GM12878 (cell line): ENCODE results near the gene EEFSEC. TPM values are rescaled to one million over a fixed set of nuclear protein-coding genes. Genes with fewer than 3 reads are reported as not detected.

Experiments used
- ATAC-seq: fragments of 200-7000 bp; cut with Tn5 transposase; 3 replicates; pipeline ENCODE4 v1.9.1; 2020; ENCODE audit warnings: mild to moderate bottlenecking, moderate library complexity
- BruUV-seq: library from RNA; stranded (reverse); fragments of 400-500 nt; replicated peaks from 2 replicates; lab custom pipeline; 2021; lab: Mats Ljungman, UMichigan
- CTCF ChIA-PET: fragments of 300-600 bp; sonication (Branson Sonifier 250); formaldehyde crosslinking; extraction: SDS; loops from one replicate; lab custom pipeline; 2021; ENCODE audit warnings: inconsistent platforms; lab: Yijun Ruan, JAX
- POLR2A ChIA-PET: fragments of 350-600 bp; formaldehyde crosslinking; extraction: SDS; loops from one replicate; lab custom pipeline; 2021; ENCODE audit warnings: inconsistent platforms; lab: Charles Lee
- RAD21 ChIA-PET: fragments of 300-600 bp; sonication (Branson Sonifier 250); formaldehyde crosslinking; loops from one replicate; lab custom pipeline; 2023; ENCODE audit warnings: antibody characterized with exemption; ENCODE audit not compliant: unreplicated experiment; lab: Charles Lee
- SMC1A ChIA-PET: fragments of 300-600 bp; sonication (Branson Sonifier 250); formaldehyde crosslinking; loops from one replicate; lab custom pipeline; 2023; ENCODE audit not compliant: unreplicated experiment, uncharacterized antibody; lab: Charles Lee
- DNase-seq: peaks from one replicate; pipeline ENCODE4 v3.0.0-alpha.2; 2011; ENCODE audit warnings: low read depth, low spot score
- FAIRE-seq: peaks from 3 replicates; lab custom pipeline; 2011; peaks lifted over from hg19 to GRCh38; lab: Jason Lieb, UNC
- H2AFZ ChIP-seq: 2 replicates; pipeline ENCODE4 v1.6.0; 2011; ENCODE audit warnings: low read depth, low read length, control low read depth; ENCODE audit not compliant: control insufficient read depth
- H3K27ac ChIP-seq: 2 replicates; pipeline ENCODE4 v1.5.1; 2011; ENCODE audit warnings: control low read depth; ENCODE audit not compliant: control insufficient read depth, insufficient read depth
- H3K27me3 ChIP-seq, 2 experiments: replicated peaks in 1 of 2; 2 replicates each; pipeline versions ENCODE4 v1.6.0 to v1.6.1; 2011; ENCODE audit warnings: low read length in 1 of 2; ENCODE audit not compliant: control insufficient read depth in 2 of 2, insufficient read depth in 2 of 2
- H3K36me3 ChIP-seq, 2 experiments: 2 replicates each; pipeline ENCODE4 v1.5.1; 2011; ENCODE audit warnings: low read length in 1 of 2; ENCODE audit not compliant: control insufficient read depth in 2 of 2, insufficient read depth in 2 of 2
- H3K4me1 ChIP-seq: 2 replicates; pipeline ENCODE4 v1.6.1; 2011; ENCODE audit warnings: mild to moderate bottlenecking, low read length, moderate library complexity, mixed read lengths; ENCODE audit not compliant: control insufficient read depth, insufficient read depth
- H3K4me2 ChIP-seq: 2 replicates; pipeline ENCODE4 v1.6.0; 2011; ENCODE audit warnings: control low read depth; ENCODE audit not compliant: control insufficient read depth, insufficient read depth
- H3K4me3 ChIP-seq: fragments of 200-600 bp; sonication (generic); 2 replicates; pipeline ENCODE4 v1.5.1; 2016
- H3K79me2 ChIP-seq: 2 replicates; pipeline ENCODE4 v1.6.0; 2011; ENCODE audit warnings: low read length; ENCODE audit not compliant: control insufficient read depth, insufficient read depth
- H3K9ac ChIP-seq: 2 replicates; pipeline ENCODE4 v1.8.0; 2011; ENCODE audit warnings: low read length, control low read depth, mixed read lengths; ENCODE audit not compliant: control insufficient read depth, insufficient read depth
- H3K9me3 ChIP-seq: replicated peaks from 3 replicates; pipeline ENCODE4 v1.5.1; 2011; ENCODE audit warnings: mild to moderate bottlenecking, low read length; ENCODE audit not compliant: control insufficient read depth, insufficient read depth
- H4K20me1 ChIP-seq: 2 replicates; pipeline ENCODE4 v1.6.0; 2011; ENCODE audit not compliant: control insufficient read depth, insufficient read depth
- CREM ChIP-seq: IDR thresholded peaks from 2 replicates; pipeline ENCODE4 v1.6.1; 2014; ENCODE audit warnings: antibody characterized with exemption, low read depth
- IRF5 ChIP-seq: fragments of 450-650 bp; IDR thresholded peaks from 2 replicates; pipeline ENCODE4 v1.6.1; 2017; ENCODE audit warnings: borderline replicate concordance
- SUZ12 ChIP-seq: fragments of 200-600 bp; sonication (generic); IDR thresholded peaks from one replicate; pipeline ENCODE4 v1.6.1; 2018; ENCODE audit warnings: antibody characterized with exemption, mild to moderate bottlenecking; ENCODE audit not compliant: unreplicated experiment
- YY1 ChIP-seq: IDR thresholded peaks from 2 replicates; pipeline ENCODE4 v1.6.1; 2011; ENCODE audit warnings: low read depth, mild to moderate bottlenecking, low read length
- WGBS: methylation state at CpG from one replicate; pipeline ENCODE4 v1.1.6; 2016; ENCODE audit warnings: low lambda C conversion rate; ENCODE audit not compliant: insufficient replicate concordance, insufficient coverage; ENCODE audit errors: missing lambda C conversion rate; 5-methylcytosine and 5-hydroxymethylcytosine counted together
- in situ Hi-C: fragments of 300-500 bp; cut with MboI; formaldehyde crosslinking; loops from 9 replicates; pipeline ENCODE4 v1.14.3; 2018; ENCODE audit warnings: mixed read lengths
- intact Hi-C: fragments of 100-400 bp; cut with micrococcal nuclease; formaldehyde crosslinking; loops from one replicate; pipeline ENCODE4 v1.14.2; 2022; ENCODE audit not compliant: unreplicated experiment
- polyA plus RNA-seq, 11 experiments: library from polyadenylated mRNA; depleted of rRNA in 4 of 11; unstranded in 6 of 11; stranded (reverse) in 5 of 11; fragments of >200 nt; fragmentation: Nextera tagmentation in 4 of 11; fragmentation: Illumina TruSeq in 1 of 11; extraction: Ambion mirVana in 4 of 11; extraction: Trizol in 1 of 11; gene quantifications; 1 replicate in 1 of 11; 2 replicates in 10 of 11; pipeline versions ENCODE4 v1.2.1 to v1.2.3, GENCODE V29; 2011 to 2016; ENCODE audit warnings: inconsistent platforms in 2 of 11, missing spikeins in 2 of 11, low read depth in 1 of 11
- total RNA-seq, 4 experiments: library from RNA; depleted of rRNA in 3 of 4; stranded (reverse); fragments of >200 nt in 3 of 4; fragmentation: Illumina TruSeq in 1 of 4; extraction: Trizol in 1 of 4; gene quantifications; 2 replicates each; pipeline versions ENCODE4 v1.2.1 to v1.2.3, GENCODE V29; 2013 to 2021

The EEFSEC gene
- total and polyA plus RNA-seq, 10 of the 15 experiments (the other 5 are each of a cell fraction or from before 2014, with no cell fraction given): 0.29 to 29.1 (median 16.1) TPM

GRCh38 chr3:128456776-128457715 lies 303.8 kb downstream of the EEFSEC start:
- in situ Hi-C loops: no loop called here
- no peak overlapping the region for H3K4me3 ChIP-seq

More at GRCh38 chr3:128456776-128457715, 303.8 kb downstream of the EEFSEC start:
- CTCF ChIA-PET: no interaction called here
- intact Hi-C loops: no loop called here
- POLR2A ChIA-PET: no interaction called here
- H3K4me2 ChIP-seq: no peak overlapping the region
- DNase-seq: no peak
- SMC1A ChIA-PET: no interaction called here
- no TSS peak for BruUV-seq
- H3K9ac ChIP-seq: no peak overlapping the region
- TF ChIP-seq IRF5 (no peak), CREM (no peak), SUZ12 (no peak), YY1 (no peak)
- TF ChIP-seq, all 136 proteins: peak for 0
- Histone ChIP-seq H3K79me2 (no peaks in the 10 kb centered on the region), H3K9me3 (no peaks in the 10 kb centered on the region), H3K4me1 (no peaks in the 10 kb centered on the region), H3K27me3 (peaks cover 3% of the 10 kb centered on the region in 2 experiments), H2AFZ (no peak overlapping the region), H3K36me3 (no peaks in the 10 kb centered on the region), H3K27ac (no peak overlapping the region), H4K20me1 (no peaks in the 10 kb centered on the region)
- no peak for ATAC-seq
- RAD21 ChIA-PET: no interaction called here
- no peak for FAIRE-seq
- 33% methylated on average over 25 of the region's 27 CpGs for WGBS
